Mucosa of stomach (tissue), 1 donor: ENCODE data around the gene CCER1.

ENCODE experiments used
- H3K27me3 ChIP-seq: one replicate; pipeline ENCODE4 v1.7.0; 2013; ENCODE audit warnings: mild to moderate bottlenecking, low read length; ENCODE audit not compliant: control insufficient read depth, insufficient read depth
- H3K36me3 ChIP-seq: one replicate; pipeline ENCODE4 v1.7.0; 2013; ENCODE audit warnings: low read length; ENCODE audit not compliant: control insufficient read depth, insufficient read depth
- H3K4me1 ChIP-seq: one replicate; pipeline ENCODE4 v1.7.0; 2013; ENCODE audit warnings: mild to moderate bottlenecking, low read length; ENCODE audit not compliant: control insufficient read depth, insufficient read depth
- H3K4me3 ChIP-seq: one replicate; pipeline ENCODE4 v1.7.0; 2013; ENCODE audit warnings: low read length
- H3K9ac ChIP-seq: one replicate; pipeline ENCODE4 v1.7.0; 2013; ENCODE audit warnings: mild to moderate bottlenecking, low read length, moderate library complexity
- H3K9me3 ChIP-seq: one replicate; pipeline ENCODE4 v1.7.0; 2013; ENCODE audit warnings: mild to moderate bottlenecking, low read length, moderate library complexity; ENCODE audit not compliant: control insufficient read depth
- donor health status: Pancreatic carcinoma.

The CCER1 gene

GRCh38 chr12:90963946-90964345 is 9.0 kb upstream of the CCER1 start:
- no peaks in the 10 kb centered on the region for H3K36me3 ChIP-seq
- H3K4me1 ChIP-seq = no peaks in the 10 kb centered on the region
- H3K9ac ChIP-seq = no peak overlapping the region
- no peaks in the 10 kb centered on the region for H3K27me3 ChIP-seq
- no peak overlapping the region for H3K4me3 ChIP-seq
- no peaks in the 10 kb centered on the region for H3K9me3 ChIP-seq

GRCh38 chr12:90961154-90961553 is 6.2 kb upstream of the CCER1 start:
- Histone ChIP-seq H3K9me3 (no peaks in the 10 kb centered on the region), H3K9ac (no peak overlapping the region), H3K4me3 (no peak overlapping the region), H3K4me1 (no peaks in the 10 kb centered on the region), H3K36me3 (no peaks in the 10 kb centered on the region), H3K27me3 (no peaks in the 10 kb centered on the region)

DNA sequence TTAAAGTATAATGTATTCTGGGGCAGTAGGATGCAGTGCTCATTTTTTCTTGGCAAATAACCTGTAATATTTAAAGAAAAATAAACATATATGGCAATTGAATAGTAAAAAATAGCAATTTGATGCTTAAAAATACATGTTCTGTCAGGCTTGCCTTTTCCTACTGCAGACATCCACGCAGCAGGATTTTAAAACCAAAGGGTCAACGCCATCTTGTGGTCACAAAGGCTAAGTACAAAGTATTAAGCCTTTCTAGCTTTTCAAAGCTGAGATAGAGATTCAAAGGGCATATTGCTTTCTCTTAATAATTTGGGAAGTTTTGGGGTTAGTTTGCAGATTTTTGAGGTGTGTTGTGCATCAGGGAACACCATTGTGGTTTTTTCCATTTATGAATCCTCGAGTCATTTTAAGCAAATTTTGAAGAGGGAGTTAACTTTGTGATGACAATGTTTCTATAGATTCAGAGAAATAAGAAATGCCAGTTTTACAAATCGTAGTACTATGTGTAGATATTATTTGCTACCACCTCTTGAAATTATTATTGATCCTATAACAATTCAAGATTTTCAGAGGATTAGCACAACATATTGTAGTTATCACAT is 4.7 kb upstream of the CCER1 start:
- Histone ChIP-seq H3K9ac (no peak overlapping the region), H3K9me3 (no peaks in the 10 kb centered on the region)

GRCh38 chr12:90959032-90959431 is 4.1 kb upstream of the CCER1 start:
- no peaks in the 10 kb centered on the region for H3K27me3 ChIP-seq
- no peaks in the 10 kb centered on the region for H3K9me3 ChIP-seq
- no peaks in the 10 kb centered on the region for H3K36me3 ChIP-seq
- no peak overlapping the region for H3K9ac ChIP-seq
- no peak overlapping the region for H3K4me3 ChIP-seq
- H3K4me1 ChIP-seq = no peaks in the 10 kb centered on the region

More for the DNA sequence above, 4.7 kb upstream of the CCER1 start:
- H3K4me3 ChIP-seq = no peak overlapping the region
- H3K4me1 ChIP-seq = no peaks in the 10 kb centered on the region
- no peaks in the 10 kb centered on the region for H3K27me3 ChIP-seq
- H3K36me3 ChIP-seq = no peaks in the 10 kb centered on the region

DNA sequence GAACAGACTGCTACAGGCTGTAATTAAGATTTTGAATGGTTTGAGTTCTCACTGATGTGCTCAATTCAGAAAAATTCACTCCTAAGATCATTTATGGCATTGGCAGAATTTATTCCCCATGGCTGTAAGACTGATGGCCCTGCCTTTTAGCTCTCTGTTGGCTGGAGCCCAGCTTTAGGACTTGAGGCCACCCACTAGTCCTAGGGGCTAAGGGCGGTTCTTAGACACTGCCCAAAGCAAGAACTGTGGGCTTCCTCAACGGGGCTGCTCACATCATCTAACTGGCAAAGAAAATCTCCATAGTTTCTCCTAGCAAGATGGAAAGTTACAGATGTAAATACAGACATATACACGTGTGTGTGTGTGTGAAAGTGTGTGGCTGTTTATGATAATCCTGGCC is 3.4 kb upstream of the CCER1 start:
- Histone ChIP-seq H3K4me1 (no peaks in the 10 kb centered on the region), H3K9ac (no peak overlapping the region), H3K36me3 (no peaks in the 10 kb centered on the region), H3K4me3 (no peak overlapping the region), H3K9me3 (no peaks in the 10 kb centered on the region), H3K27me3 (no peaks in the 10 kb centered on the region)

DNA sequence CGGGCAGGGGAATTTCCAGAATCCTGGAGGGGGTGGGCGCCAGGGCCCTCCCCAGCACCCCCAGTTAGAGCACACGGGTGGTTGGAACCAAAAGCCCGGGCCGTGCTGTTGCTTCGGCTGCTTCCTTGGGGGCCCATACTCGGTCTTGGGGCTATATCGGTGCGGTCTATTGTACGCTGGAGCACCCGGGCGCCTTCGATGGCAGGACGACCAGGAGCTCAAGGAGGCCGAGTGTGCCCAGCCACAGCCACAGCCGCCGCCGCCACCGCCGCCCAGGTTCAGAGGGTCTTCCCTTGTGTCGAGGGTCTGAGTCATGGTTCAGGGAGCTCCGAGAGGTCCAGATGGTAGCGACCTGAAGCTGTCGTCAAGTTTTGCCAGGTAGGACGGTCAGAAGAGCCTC is 548 bp downstream of the CCER1 start:
- Histone ChIP-seq H3K9me3 (no peaks in the 10 kb centered on the region), H3K9ac (no peak overlapping the region), H3K36me3 (no peaks in the 10 kb centered on the region), H3K4me3 (no peak overlapping the region), H3K27me3 (no peaks in the 10 kb centered on the region), H3K4me1 (no peaks in the 10 kb centered on the region)

GRCh38 chr12:90953956-90954421 is 987 bp downstream of the CCER1 start:
- Histone ChIP-seq H3K9me3 (no peaks in the 10 kb centered on the region), H3K9ac (no peak overlapping the region), H3K4me1 (no peaks in the 10 kb centered on the region), H3K27me3 (no peaks in the 10 kb centered on the region), H3K36me3 (no peaks in the 10 kb centered on the region), H3K4me3 (no peak overlapping the region)

- H3K36me3 ChIP-seq = no peaks in the 10 kb centered on the region
- H3K9me3 ChIP-seq = no peaks in the 10 kb centered on the region
- H3K27me3 ChIP-seq = no peaks in the 10 kb centered on the region
- no peak overlapping the region for H3K9ac ChIP-seq
- H3K4me3 ChIP-seq = no peak overlapping the region
- no peaks in the 10 kb centered on the region for H3K4me1 ChIP-seq
These were observed 3.4 kb downstream of the CCER1 start for GRCh38 chr12:90951432-90952105.

- Histone ChIP-seq H3K36me3 (no peaks in the 10 kb centered on the region), H3K4me1 (no peaks in the 10 kb centered on the region), H3K9me3 (no peaks in the 10 kb centered on the region), H3K27me3 (no peaks in the 10 kb centered on the region), H3K9ac (no peak overlapping the region), H3K4me3 (no peak overlapping the region)
These were observed 7.1 kb downstream of the CCER1 start for GRCh38 chr12:90947869-90948268.

- no peak overlapping the region for H3K4me3 ChIP-seq
- no peaks in the 10 kb centered on the region for H3K27me3 ChIP-seq
- no peaks in the 10 kb centered on the region for H3K9me3 ChIP-seq
- no peaks in the 10 kb centered on the region for H3K36me3 ChIP-seq
- H3K9ac ChIP-seq = no peak overlapping the region
- H3K4me1 ChIP-seq = no peaks in the 10 kb centered on the region
These were observed 9.8 kb downstream of the CCER1 start for GRCh38 chr12:90945070-90945649.

DNA sequence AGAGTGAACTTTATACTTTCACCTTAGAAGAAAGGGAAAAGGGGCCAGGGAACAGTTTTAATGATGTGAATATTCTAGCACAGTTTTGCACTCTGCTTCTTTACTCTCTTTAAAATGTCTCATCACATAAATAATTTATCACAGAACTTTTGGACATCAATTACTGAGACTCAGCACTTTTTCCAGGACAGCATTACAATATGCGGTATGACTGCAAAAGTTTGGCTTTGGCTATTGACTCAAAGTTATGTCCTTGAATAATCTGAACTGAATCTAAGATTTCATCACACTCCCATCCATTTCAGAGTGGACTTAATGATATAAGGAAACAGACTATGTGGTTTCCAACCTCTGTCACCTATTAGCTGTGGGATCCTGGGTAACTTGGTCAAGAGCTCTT is 11.7 kb downstream of the CCER1 start:
- Histone ChIP-seq H3K4me1 (no peaks in the 10 kb centered on the region), H3K36me3 (no peaks in the 10 kb centered on the region), H3K27me3 (no peaks in the 10 kb centered on the region), H3K4me3 (no peak overlapping the region), H3K9me3 (no peaks in the 10 kb centered on the region), H3K9ac (no peak overlapping the region)

- H3K27me3 ChIP-seq = no peaks in the 10 kb centered on the region
- no peak overlapping the region for H3K4me3 ChIP-seq
- H3K36me3 ChIP-seq = no peaks in the 10 kb centered on the region
- no peaks in the 10 kb centered on the region for H3K9me3 ChIP-seq
- H3K4me1 ChIP-seq = no peaks in the 10 kb centered on the region
- no peak overlapping the region for H3K9ac ChIP-seq
These were observed 14.0 kb downstream of the CCER1 start for GRCh38 chr12:90940872-90941499.
